ENCODE measurements around the gene PDCL3. TPM values are rescaled to one million over a fixed set of nuclear protein-coding genes. Genes with fewer than 3 reads are reported as not detected.

Gene PDCL3
- 20.5 and 20.6 TPM in 2 replicates for total RNA-seq

DNA sequence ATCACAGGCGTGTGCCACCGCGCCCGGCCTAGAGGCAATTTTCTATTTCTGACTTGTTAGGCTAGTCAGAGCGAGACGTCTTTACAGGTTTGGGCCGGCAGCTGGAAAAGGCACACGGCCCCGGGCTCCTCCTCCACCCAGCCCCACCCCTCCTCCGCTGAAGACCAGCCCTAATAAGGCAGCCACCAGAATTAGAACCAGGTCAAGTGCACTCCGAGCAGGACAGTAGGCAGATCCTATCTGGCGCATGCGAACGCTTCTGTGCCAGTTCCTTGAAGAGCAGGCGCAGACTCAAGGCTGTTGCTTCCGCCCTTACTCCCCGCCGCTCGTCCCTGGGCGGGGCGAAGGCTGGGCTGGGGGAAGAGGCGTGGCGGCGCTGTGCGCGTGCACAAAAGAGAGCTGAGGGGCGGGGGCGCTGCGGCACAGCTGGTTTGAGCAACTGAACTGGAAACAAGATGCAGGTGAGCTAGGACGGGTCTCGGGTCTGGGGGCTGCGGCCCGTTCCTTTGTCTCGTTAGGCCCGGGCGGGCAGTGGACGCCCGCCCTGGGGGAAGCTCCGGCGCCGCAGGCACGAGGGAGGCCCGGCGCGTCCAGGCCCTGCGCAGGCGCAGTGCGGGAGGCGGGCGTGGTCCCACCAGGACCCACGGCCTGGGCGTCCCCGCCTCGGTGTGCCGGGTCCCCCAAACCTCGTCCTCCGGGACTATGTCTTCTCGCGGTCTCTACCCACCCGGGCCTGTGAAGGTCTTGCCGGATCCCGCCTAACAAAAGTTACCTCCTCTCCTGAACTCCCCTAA, at the start of gene PDCL3:
PDCL3 (plus strand) TSS at position 381 of the 794 bp plus-strand sequence; CDS start at position 456, 75 bp downstream.
- peak; percentile 99 for DNase-seq (ENCODE audit: low read depth)

GRCh38 chr2:100513650-100514049, 49.1 kb upstream of the PDCL3 start:
- DNase-seq (ENCODE audit: low read depth), result no peak

DNA sequence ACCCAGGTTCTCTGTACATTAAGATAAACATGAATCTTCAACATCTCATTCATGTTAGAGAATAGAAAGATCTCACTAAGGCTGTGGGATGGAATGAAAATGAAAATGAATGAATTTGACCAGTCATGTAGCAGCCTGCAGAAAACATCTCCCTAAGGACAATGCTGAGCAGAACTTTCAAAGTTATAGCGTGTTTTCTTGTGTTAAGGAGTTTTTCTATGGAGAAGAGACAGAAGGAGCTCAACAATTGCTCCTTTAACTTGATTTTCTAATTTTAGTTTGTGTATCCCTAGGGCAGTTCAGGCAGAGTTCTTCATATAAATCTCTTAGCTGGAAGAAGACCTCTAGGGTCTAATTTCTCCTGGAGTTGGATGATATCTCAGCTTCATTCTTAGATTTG, 45.2 kb upstream of the PDCL3 start:
- no peak for DNase-seq (ENCODE audit: low read depth)

DNA sequence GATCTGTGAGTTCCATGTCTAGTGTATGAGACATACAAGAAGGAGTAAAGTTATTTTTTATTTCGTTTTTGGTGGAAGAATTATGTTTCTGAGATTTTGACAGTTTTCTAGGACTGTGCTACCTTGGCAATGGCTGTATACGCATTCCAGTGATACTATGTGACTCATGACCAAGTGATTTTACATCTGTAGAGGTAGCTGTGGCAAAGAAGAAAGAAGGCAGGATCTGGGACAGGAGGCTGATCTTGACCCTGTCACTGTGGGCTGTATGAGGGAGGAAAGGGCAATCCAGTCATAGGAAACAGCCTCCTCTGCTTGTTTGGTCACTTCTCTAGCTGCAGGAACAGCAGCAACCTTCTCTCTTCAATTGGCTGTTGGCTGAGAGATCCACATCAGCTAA, 44.0 kb upstream of the PDCL3 start:
- DNase-seq (ENCODE audit: low read depth), result peak; percentile 7

DNA sequence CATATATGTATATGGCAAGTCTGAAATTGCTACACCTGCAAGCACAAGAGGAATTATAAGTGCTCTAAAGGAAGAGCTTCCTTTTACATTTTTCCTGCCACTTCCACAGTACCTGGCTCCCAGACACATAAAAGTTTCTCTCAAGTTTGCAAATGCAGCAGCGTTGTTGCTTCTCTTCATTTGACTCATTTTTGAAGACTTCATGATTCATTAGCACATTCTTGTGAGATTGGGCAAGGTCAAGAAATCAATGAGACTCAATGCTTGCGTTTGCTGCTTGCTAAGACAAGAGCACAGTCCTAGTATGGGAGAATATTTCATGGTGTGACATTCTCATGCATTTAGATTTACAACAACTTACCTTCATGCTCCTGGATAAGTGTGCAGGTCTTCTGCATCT, 42.6 kb upstream of the PDCL3 start:
- DNase-seq (ENCODE audit: low read depth), result no peak

DNA sequence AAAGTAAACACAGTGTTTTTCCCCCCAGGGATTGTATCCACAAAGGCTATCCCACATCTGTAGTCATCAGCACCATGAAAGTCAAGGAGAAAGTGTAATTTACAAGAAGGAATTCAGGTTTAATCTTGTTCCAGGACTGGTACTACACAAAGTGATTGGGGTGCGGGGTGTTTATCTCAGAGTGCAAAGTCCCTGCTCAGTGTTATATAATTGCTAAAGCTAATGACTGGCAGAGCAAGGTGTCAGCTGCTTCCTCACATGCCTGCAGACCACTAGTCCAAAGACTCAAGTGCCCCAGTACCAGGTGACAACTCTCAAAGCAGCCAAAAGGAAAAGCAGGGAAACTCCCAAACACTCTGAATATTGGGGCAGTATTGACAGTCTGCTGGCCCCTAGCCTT, 40.4 kb upstream of the PDCL3 start:
- no peak for DNase-seq (ENCODE audit: low read depth)

GRCh38 chr2:100524331-100524730, 38.5 kb upstream of the PDCL3 start:
- no peak for DNase-seq (ENCODE audit: low read depth)

DNA sequence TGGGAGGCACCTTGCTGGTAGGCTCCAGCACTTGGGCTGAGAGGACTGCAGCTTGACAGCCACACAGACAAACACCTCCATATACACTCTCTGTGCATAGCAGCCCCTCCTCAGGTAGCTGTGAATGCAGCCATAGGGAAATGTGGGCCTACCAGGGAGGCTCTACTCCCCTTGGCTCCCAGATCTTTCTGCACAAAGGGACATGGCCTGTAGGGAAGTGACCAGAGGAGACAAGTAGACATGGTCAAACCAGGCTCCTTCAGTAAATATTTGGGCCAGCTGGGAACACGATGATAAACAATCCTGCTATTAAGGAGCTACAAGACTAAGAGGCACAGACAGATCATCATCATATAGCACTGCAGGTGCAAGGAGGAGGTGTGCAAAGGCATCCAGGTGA, 35.9 kb upstream of the PDCL3 start:
- DNase-seq (ENCODE audit: low read depth), result no peak

DNA sequence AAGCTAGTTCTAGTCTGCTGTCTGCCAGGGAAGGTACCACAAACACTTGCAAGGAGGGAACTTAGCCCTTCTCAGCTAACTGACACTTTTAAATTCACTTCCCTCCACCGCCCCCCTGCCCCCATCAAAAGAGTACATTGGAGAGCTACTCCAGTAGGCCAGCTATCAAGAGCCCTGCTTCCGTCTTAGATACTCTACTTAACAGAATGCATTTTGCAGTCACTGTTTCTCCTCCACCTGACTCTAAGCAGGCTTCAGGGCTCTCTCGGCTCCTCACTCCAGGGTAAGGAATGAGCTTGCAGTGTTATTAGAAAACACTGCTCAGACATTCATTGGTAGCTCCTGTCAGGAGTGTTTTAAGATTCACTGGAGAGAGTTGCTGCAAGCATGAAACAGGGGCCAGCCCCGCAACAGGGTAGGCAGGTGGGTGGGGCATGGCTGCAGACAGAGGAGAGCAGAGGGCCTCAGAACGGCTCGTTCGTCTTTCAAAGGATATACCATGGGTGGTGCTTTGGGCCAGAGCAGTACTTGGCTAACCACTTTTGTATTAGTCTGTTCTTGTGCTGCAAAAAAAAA, 35.3 kb upstream of the PDCL3 start:
- no peak for DNase-seq (ENCODE audit: low read depth)

DNA sequence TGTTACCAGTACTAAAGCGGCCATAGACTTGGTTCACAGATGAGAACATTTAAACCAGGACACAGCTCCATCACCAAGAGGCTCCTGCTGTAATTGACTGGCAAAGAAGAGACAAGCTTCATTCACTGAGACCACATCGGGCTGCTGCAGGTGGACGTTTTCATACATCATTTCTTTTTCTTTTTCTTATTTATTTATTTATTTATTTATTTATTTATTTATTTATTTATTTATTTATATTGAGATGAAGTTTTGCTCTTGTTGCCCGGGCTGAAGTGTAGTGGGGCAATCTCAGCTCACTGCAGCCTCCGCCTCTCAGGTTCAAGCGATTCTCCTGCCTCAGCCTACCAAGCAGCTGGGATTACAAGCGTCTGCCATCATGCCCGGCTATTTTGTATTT, 33.6 kb upstream of the PDCL3 start:
- DNase-seq (ENCODE audit: low read depth), result no peak

DNA sequence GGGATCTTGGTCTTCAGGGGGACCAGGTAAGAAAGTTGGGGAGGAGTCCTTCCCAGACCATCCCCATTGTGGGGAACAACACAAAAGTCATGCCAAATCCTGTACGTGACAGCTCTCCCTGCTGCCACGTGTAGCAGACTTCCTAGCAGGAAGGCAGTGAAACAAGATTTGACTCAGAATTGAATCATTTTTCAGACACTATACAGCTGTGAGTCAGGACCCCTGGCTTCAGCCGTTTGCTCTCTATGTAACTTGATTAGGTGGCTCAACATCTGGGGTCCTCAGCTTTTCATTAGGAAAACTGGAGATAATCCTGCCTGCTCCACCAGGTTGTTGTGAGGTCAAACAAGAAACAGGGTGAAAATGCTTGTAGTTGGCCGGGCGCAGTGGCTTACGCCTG, 32.9 kb upstream of the PDCL3 start:
- DNase-seq (ENCODE audit: low read depth), result no peak

GRCh38 chr2:100535855-100536254, 26.9 kb upstream of the PDCL3 start:
- no peak for DNase-seq (ENCODE audit: low read depth)

DNA sequence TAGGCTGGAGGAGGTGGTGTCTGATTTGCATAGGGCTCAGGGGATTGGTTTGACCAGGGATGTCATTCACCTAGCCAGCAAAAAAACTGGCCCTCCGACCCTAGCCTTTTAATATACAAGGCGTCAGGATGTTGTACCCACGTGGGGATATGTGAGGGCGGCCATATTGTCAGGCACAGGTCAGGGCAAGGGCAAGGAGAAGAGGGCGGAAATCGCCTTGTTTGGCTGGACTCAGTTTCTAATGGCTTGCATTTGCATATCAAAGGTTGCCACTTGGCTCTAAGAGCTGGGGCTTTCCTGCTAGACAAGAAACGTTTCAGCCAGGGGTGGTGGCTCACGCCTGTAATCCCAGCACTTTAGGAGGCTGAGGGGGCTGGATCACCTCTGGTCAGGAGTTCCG, 24.9 kb upstream of the PDCL3 start:
- DNase-seq (ENCODE audit: low read depth), result no peak

GRCh38 chr2:100539221-100539620, 23.6 kb upstream of the PDCL3 start:
- DNase-seq (ENCODE audit: low read depth), result no peak

- no peak for DNase-seq (ENCODE audit: low read depth)
These were observed 21.4 kb upstream of the PDCL3 start for GRCh38 chr2:100541404-100541803.

DNA sequence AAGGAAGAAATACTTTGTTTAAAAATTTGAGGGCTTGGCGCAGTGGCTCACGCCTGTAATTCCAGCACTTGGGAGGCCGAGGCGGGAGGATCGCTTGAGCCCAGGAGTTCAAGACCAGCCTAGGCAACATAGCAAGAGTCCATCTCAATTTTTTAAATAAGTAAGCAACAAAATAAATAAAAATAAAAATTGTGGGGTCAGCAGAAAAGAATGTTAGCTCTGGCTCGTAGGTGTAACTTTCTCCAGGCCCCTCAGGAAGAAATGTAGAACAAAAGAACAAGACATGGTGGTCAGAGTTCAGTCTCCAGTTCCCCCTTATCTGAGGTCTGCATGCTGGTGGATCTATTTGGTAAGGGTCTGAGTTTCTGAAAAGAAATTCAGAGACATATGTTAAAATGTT, 20.4 kb upstream of the PDCL3 start:
- DNase-seq (ENCODE audit: low read depth), result no peak

DNA sequence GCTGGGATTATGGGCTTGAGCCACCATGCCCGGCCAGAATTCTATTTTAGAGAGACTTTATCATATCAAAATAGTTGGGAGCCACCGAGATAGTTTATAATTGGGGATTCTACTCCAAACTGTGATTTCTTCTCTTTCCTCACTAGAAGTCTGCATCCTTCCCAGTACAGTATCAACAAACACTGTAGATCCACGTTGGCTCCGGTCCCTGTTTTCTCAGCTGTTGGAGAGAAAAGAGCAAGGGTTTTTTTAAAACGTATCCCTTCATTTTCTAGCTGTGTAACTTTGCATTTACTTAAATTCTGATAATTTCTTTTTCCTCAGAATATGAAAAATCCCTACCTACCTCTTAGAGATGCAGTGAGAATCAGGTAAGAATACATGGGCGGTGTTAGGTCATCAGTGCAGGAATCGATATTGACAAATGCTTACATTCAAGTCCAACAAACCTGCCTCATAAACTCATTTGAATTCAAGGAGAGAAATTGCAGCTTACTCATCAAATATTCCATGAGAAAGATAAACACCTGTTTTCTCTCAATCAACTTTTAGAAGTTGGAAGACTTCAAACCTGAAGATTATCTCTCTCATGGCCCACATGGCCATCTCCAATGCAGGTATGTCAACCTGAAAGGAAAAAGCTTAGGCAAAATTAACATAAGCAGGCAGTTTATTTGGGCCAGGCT, 17.7 kb upstream of the PDCL3 start:
- no peak for DNase-seq (ENCODE audit: low read depth)

DNA sequence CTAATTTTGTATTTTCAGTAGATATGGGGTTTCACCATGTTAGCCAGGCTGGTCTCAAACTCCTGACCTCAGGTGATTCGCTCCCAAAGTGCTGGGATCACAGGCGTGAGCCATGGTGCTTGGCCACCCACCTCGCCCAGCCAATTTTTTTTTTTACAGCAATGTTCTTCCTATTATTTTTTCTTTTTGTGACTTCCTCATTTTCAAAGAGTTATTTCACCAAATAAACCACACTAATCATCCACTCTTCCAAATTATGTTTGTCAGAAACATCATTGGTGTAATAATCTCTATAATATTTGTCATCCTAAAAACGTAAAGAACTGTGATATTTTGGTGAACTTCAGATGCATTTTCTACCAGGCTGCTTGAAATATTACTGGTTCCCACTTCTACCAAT, 16.3 kb upstream of the PDCL3 start:
- no peak for DNase-seq (ENCODE audit: low read depth)

DNA sequence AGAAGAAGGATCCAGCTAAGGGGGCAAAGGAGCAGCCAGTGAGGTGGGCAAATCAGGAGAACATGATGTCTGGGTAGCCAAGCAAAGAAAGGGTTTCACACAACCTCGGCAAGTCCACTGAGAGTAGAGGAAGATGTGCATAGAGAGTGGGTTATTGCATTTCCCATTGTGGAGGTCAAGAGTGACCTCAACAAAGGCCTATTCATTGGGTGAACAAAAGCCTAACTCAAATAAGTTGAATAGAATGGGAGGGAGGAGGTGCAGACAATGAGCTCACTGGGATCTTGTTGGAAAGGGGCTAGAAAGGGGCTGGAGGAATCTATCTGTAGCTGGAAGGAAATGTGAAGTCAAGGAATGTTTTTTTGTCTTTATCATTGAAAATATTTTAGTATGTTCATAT, 14.0 kb upstream of the PDCL3 start:
- DNase-seq (ENCODE audit: low read depth), result no peak

DNA sequence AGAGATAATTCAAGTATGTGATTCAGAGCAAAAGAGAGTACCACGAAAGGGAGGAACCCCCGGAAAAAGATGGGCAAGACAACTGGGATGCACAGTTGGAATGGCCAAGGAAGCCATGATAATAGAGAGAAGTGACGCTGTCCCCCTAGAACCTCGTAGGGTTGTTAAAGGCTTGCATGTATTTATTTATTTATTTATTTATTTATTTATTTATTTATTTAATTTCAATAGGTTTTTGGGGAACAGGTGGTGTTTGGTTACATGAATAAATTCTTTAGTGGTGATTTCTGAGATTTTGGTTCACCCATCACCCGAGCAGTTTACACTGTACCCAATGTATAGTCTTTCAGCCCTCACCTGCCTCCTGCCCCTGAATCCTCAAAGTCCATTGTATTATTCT, 11.5 kb upstream of the PDCL3 start:
- no peak for DNase-seq (ENCODE audit: low read depth)

DNA sequence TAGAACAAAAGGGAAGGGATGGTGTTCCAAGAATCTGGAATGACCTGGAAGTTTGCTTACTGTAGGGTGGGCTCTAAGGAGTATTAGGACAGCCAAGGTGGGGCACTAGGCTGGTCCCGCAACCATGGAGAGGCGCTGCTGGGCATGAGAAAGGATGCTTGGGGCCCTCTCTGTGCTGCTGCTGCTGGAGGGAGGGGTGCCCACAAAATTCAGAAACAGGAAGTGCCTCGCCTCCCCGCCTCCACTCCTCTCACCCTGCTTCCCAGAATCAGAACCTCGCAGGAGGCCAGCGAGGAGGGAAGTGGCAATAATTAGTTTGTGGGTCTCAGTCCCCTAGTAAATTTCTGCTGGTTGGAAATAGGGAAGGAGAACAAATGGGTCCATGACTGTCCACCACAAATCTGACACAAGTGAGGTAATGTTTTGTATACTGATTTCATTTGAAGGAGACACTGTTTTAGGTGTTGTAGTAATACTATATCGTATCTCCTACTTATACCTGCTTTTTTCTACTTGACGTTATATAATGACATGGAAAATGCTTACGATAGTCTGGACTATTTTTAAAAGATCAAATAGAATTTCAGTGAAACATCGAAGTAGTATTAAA, 7.9 kb upstream of the PDCL3 start:
- no peak for DNase-seq (ENCODE audit: low read depth)

- no peak for DNase-seq (ENCODE audit: low read depth)
These were observed 6.0 kb upstream of the PDCL3 start for GRCh38 chr2:100556746-100557145.
